HFF-Myc (cell line): ENCODE results near the gene ZNF521.

Experiments
- DNase-seq: peaks from one replicate; pipeline ENCODE4 v3.0.0-alpha.2; 2011; ENCODE audit warnings: low read depth; ENCODE audit errors: extremely low read depth
- H3K4me3 ChIP-seq: replicated peaks from 2 replicates; pipeline ENCODE4 v1.5.1; 2011; ENCODE audit warnings: low read depth, mild to moderate bottlenecking, control low read depth, low read length
- TF ChIP-seq, protein P1 (sequence below): IDR thresholded peaks from 2 replicates; pipeline ENCODE4 v1.5.1; 2012; ENCODE audit warnings: mild to moderate bottlenecking, low read depth, low read length, control low read depth; ENCODE audit errors: missing control alignments

The ZNF521 gene

DNA sequence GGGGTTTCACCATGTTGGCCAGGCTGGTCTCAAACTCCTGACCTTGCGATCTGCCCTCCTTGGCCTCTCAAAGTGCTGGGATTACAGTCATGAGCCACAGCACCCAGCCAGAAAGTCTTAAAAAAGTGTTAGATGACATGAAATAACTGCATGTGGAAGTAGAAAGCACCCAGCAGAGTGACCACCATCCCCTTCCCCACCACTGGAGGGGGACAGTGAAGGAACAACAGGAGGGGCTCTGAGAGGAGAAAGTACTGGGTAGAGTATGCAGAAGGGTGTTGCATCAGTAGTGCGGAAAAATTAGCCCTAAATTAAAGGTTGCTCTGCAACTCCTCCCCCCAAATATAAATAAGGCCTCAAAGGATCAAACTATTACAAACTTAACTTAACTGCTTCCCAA is 230.5 kb downstream of the ZNF521 start:
- H3K4me3 ChIP-seq, result no peak overlapping the region
- DNase-seq, result no peak
- TF ChIP-seq, protein P1, sequence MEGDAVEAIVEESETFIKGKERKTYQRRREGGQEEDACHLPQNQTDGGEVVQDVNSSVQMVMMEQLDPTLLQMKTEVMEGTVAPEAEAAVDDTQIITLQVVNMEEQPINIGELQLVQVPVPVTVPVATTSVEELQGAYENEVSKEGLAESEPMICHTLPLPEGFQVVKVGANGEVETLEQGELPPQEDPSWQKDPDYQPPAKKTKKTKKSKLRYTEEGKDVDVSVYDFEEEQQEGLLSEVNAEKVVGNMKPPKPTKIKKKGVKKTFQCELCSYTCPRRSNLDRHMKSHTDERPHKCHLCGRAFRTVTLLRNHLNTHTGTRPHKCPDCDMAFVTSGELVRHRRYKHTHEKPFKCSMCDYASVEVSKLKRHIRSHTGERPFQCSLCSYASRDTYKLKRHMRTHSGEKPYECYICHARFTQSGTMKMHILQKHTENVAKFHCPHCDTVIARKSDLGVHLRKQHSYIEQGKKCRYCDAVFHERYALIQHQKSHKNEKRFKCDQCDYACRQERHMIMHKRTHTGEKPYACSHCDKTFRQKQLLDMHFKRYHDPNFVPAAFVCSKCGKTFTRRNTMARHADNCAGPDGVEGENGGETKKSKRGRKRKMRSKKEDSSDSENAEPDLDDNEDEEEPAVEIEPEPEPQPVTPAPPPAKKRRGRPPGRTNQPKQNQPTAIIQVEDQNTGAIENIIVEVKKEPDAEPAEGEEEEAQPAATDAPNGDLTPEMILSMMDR, result no peak

DNA sequence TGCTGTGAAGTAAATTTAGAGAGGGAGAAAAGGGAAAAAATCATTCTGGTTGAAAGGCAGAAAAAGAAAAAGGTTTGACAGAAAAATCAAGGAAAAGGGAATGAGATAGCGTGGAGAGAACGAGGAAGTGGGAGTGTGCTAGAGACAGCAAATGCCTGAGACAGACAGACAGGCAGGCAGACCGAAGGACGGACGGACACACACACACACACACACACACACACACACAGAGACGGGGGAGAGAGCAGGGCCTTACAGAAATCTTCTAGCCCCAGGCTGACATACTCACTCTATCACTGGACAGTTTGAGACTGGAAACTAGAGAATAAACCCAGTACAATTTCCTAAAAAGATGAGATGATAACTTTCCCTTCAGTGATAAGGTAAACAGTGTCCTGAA is 238.4 kb downstream of the ZNF521 start:
- H3K4me3 ChIP-seq, result no peak overlapping the region
- DNase-seq, result no peak
- TF ChIP-seq, protein P1, result no peak

DNA sequence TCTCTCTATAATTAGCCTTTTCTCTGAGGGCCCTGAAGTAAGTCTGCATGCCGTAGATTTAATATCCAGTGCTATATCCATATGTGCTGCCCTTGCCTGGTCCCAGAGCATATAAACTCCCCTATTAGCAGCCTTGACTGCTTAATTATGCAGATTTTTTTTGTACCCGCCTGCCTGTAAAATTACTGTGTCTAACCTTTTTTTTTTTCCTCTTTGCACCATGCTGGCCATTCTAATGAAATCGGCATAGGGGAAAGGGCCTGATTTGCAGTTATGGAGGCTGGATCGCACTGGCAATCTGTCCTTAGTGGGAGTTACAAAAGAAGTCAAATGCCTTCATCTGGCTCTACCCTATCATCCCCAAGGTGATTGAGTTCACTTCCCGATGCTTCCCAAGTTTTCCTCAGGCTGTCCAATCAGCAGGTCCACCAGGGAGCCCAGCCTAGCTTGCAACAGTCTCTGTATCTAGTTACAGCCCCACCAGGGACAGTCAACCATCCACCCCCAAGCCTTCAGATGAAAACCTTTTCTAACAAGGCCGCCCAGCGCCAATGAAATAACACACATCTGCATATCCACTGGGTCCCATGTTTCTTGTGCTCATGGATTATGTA is 239.0 kb downstream of the ZNF521 start:
- DNase-seq, result no peak

DNA sequence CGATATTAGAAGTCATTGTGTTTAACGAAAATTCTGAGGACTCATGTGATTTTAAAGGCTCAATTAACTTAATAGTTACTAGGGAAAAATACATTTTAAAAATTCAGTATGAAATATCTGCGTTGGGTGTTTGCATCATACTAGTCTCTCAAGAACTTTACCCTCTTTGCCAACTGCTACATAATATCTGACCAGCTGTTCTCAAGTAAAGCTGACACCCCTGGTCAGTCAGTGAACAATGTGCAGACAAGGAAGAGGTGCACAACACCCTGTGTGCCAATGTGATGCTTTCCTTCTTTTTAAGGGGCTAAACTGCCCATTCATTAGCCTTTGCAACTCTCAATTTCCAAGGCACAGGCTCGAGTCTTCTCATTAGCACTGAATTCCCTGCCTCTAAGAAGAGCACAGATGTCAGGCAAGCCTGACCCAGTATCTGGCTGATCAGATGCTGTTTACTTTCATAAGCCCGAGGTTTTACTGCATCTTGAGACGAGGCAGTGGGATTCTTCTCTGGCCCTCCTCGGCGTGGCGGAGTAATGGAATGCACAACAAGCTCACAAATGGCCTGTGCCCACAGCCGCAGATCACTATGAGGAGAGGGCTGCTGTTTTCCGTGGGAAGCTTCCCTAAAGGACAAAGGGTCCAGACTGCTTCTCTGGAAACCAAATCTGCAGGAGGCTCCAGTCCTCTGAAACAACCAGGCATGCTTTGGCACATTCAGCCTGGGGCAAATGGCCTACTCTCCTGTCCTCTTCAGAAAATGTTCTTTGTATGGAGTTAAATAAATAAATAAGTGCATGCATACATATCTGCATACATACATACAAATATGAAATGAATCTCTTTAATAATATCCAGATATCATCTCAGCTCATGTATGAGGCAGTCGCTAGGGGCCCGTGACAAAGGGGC is 240.3 kb downstream of the ZNF521 start:
- no peak for DNase-seq
- no peak overlapping the region for H3K4me3 ChIP-seq
- TF ChIP-seq, protein P1, result no peak

More for the DNA sequence above, 239.0 kb downstream of the ZNF521 start:
- H3K4me3 ChIP-seq, result no peak overlapping the region
- TF ChIP-seq, protein P1, result no peak

DNA sequence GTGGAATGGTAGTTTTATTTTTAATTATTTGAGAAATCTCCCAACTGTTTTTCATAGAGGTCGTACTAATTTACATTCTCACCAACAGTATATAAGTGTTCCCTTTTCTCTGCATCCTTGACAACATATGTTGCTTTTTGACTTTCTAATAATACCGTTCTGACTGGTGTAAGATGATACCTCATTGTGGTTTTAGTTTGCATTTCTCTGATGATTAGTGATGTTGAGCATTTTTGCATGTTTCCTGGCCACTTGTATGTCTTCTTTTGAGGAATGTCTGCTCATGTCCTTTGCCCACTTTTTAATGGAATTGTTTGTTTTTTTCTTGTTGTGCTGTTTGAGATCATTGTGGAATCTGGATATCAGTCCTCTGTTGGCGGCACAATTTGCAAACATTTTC is 242.5 kb downstream of the ZNF521 start:
- DNase-seq, result peak; percentile 26
- no peak overlapping the region for H3K4me3 ChIP-seq
- TF ChIP-seq, protein P1, result no peak

DNA sequence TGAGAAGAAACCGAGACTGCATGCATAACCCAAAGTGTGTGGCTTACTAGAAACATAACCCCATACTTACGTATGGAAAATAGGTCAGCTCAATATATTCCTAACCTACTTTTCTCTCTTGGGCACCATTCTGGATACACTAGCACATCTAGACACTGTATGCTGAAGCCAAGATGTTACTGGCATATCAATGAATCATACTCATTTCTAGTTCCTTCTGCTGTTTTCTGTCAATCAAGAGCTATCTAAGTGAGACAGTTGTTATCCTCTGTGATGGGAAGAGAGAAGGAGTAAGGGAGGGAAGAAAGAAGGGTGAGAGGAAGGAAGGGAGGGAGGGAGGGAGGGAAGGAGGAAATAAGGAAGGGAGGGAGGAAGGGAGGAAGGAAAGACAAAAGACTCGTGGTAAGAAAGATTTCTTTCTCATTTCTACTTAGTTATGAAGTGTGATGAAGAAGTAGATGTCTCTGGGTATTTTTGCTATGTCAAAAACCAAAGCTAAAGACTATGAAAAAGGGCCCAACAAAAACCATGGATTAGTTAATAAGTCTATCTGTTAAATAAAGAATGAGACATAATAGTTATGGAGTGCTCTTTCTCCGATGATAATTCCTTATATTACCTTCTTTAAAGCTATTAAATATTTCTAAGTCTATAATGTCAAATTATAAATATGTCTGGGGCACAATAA is 248.4 kb downstream of the ZNF521 start:
- no peak overlapping the region for H3K4me3 ChIP-seq
- no peak for DNase-seq
- TF ChIP-seq, protein P1, result no peak
